ENCODE results near the gene TSPAN2.
A peak's percentile ranks its signal among the peaks of the same experiment; 100 is the strongest.

TSPAN2 gene

DNA sequence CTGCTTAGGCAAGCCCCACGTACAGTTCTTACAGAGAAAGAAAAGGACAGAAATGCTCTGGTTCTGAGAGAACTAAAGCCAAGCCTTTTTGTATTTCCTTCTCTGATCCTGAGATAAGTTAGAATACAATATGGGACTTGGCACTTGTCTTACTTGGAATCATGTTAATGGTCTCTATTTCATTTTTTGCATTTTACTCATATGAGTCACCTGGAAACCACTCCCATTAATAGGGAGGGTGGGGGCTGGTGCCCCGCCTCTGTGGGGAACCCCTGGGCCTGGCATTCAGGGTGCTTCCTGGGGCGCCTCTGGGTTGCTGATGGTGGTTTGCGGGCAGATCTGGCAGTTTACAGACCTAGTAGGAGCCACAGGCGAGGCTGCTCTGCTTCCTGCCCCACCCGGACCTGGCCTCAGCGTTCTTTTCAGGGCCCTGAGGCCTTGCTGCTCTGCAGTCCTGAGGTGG, 26.7 kb downstream of the TSPAN2 start:
- H3K4me3 ChIP-seq (ENCODE audit: low read length): no peak overlapping the region
- TF ChIP-seq, protein P1, sequence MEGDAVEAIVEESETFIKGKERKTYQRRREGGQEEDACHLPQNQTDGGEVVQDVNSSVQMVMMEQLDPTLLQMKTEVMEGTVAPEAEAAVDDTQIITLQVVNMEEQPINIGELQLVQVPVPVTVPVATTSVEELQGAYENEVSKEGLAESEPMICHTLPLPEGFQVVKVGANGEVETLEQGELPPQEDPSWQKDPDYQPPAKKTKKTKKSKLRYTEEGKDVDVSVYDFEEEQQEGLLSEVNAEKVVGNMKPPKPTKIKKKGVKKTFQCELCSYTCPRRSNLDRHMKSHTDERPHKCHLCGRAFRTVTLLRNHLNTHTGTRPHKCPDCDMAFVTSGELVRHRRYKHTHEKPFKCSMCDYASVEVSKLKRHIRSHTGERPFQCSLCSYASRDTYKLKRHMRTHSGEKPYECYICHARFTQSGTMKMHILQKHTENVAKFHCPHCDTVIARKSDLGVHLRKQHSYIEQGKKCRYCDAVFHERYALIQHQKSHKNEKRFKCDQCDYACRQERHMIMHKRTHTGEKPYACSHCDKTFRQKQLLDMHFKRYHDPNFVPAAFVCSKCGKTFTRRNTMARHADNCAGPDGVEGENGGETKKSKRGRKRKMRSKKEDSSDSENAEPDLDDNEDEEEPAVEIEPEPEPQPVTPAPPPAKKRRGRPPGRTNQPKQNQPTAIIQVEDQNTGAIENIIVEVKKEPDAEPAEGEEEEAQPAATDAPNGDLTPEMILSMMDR (IDR thresholded peaks at IDR 0.05; ENCODE audit: insufficient read depth, low read depth, low read length, missing control alignments): no peak
- DNase-seq (ENCODE audit: low read depth): peak; percentile 70

DNA sequence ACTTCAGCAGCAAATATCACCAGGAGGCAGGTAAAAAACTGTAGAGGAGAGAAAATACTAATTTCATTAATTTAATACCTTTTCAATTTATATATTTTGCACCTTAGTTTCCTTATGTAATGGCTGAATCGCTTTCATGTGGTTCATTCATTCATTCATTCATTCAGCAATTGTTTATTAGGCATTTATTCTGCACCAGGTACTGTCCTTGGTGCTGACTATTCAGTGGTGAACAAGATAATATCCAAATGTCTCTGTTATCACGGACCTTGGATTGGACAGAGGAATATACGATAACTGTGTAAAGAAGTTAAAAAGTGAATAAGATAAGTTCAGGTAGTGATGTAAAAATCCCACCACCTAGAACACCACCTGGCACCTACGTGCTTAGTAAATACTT, 28.8 kb downstream of the TSPAN2 start:
- peak; percentile 13 for DNase-seq (ENCODE audit: low read depth)
- no peak overlapping the region for H3K4me3 ChIP-seq (ENCODE audit: low read length)
- TF ChIP-seq, protein P1 (IDR thresholded peaks at IDR 0.05; ENCODE audit: insufficient read depth, low read depth, low read length, missing control alignments): no peak

DNA sequence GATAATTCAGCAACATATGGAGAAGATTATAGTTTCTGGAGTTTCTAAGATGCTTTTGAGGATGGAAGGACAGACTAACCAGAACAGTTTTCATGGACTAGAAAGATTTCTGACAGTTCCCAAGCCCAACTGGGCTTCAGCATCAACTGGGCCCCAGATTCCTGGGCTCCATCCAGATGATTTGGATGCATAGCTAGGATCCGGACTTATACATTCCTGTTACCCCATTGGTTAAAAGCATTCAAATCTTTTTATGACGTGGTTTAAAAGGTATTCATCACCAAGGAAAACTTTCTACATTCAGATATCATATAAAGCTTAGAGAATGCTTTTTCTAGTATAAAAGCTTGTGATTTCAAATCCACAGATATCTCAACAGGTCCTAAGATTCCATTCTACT, 30.0 kb downstream of the TSPAN2 start:
- no peak overlapping the region for H3K4me3 ChIP-seq (ENCODE audit: low read length)
- DNase-seq (ENCODE audit: low read depth): no peak
- TF ChIP-seq, protein P1 (IDR thresholded peaks at IDR 0.05; ENCODE audit: insufficient read depth, low read depth, low read length, missing control alignments): no peak

DNA sequence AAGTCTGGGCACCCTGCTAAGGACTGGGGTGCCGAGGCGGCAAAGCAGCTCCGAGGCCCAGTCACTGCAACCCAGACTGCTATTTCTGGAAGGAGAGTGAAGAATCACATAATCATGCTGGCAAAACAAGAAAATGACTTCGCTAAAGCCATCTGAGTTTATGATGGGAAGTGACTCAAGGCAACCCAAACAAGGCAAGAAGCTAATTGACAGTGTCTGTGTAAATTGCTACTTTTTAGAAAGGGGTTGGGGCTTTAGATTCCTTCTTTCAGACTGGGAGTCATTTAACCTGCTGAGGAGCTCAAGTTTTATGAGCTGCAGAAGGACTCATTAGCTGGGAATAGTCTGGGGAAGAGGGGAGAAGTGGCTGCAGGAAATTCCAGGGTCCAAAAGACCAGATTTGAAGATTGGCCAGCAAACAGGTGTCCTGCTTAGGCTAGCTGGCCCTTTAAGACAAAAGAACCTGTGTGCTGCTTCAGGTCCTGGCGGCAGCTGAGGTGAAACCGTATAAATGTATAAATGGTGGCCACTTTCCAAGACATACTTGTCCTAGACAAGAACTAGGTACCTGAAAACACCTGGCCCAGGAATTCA, 31.5 kb downstream of the TSPAN2 start:
- no peak overlapping the region for H3K4me3 ChIP-seq (ENCODE audit: low read length)
- TF ChIP-seq, protein P1 (IDR thresholded peaks at IDR 0.05; ENCODE audit: insufficient read depth, low read depth, low read length, missing control alignments): no peak
- DNase-seq (ENCODE audit: low read depth): no peak

DNA sequence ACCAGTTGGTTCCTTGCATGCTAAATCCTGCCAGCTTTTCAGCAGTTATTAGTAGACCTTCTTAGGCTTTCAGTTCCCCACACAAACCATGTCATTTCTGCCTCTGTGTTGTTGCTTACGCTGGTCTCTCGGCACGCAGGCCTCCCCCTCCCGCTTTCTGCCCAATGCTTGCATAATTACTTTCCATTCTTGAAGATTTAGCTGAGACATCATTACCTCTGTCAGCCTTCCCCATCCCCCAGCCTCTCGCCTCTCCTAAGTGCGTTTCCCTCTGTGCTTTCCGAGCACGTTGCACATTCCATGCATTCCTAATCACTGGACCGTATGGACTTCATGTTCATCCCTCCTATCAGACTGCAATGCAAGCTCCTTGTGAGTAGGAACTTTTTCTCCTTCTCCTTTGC, 32.9 kb downstream of the TSPAN2 start:
- no peak for DNase-seq (ENCODE audit: low read depth)
- no peak overlapping the region for H3K4me3 ChIP-seq (ENCODE audit: low read length)
- TF ChIP-seq, protein P1 (IDR thresholded peaks at IDR 0.05; ENCODE audit: insufficient read depth, low read depth, low read length, missing control alignments): no peak

DNA sequence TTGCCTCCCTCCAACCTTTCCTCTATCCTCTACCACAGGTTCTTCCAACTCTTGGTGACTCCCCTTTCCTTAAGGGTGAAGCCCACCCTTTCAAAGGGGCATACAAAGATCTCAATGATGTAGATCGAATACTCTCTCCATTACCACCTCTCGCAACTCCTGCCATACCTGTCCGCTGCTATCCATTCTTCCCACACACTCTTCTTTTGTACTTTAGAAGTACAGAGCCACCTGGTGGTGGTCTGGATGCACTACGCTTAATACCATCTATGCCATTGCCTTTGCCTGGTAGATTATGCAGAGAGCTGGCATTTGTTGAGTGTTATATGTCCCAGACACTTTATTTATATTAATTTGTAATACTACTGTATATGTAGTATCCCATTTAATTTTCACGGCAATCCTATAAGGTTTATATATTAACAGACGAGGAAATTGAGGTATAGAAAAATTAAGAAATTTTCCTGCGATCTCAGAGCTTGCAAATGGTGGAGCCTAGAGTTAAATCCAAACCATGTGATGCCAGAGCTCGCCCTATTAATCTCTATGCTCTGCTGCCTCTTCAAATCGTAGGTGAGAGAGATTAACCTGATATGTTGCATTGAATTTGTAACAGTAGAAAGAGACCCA, 36.7 kb downstream of the TSPAN2 start:
- no peak overlapping the region for H3K4me3 ChIP-seq (ENCODE audit: low read length)
- DNase-seq (ENCODE audit: low read depth): peak; percentile 80
- TF ChIP-seq, protein P1 (IDR thresholded peaks at IDR 0.05; ENCODE audit: insufficient read depth, low read depth, low read length, missing control alignments): peak; percentile 96

DNA sequence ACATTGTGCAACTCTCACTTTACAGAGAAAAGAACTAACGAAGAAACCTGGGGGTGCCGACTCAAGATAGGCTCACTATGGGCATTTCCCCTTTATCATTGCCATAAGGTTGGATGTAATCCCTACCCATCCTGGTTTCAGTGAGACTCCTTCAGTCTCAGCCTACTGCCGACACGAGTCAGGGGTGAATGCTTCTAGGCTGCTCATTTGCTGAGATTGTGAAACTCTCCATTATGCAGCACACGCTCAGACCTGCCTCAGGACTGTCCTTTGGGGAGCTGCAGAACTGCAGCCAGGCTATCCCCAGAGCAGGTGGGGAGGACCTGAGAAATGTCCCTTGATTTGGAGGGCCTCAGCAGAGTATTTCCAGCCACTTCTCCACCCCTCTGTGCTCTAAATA, 37.5 kb downstream of the TSPAN2 start:
- TF ChIP-seq, protein P1 (IDR thresholded peaks at IDR 0.05; ENCODE audit: insufficient read depth, low read depth, low read length, missing control alignments): peak; percentile 25
- peak overlapping the region; percentile 29 for H3K4me3 ChIP-seq (ENCODE audit: low read length)

More for the DNA sequence above, 37.5 kb downstream of the TSPAN2 start:
- DNase-seq (ENCODE audit: low read depth): peak; percentile 94
